Measurements from ENCODE around the gene ERN2. TPM values are rescaled to one million over a fixed set of nuclear protein-coding genes. Genes with fewer than 3 reads are reported as not detected.
A peak's percentile ranks its signal among the peaks of the same experiment; 100 is the strongest.

Gene ERN2
- total and polyA plus RNA-seq, 2 of the 4 experiments (the other 2 are of a cell fraction): 0.39 to 0.54 TPM

GRCh38 chr16:23667355-23667659, 45.7 kb downstream of the ERN2 start:
- dilution Hi-C loops (cut with HindIII; ENCODE audit: low sequenced_read_pairs, unreplicated experiment) (no loop called here), in situ Hi-C loops (cut with MboI; ENCODE audit: low sequenced_read_pairs) (no loop called here), intact Hi-C loops (cut with micrococcal nuclease) (loop anchor here (10.0 kb wide), 1 partner anchor 837 kb away; no protein-coding TSS in a partner anchor)
- no peak overlapping the region for H3K4me3 ChIP-seq (ENCODE audit: insufficient read depth, low read depth, low read length)
- H3K18ac ChIP-seq (ENCODE audit: low read depth, low read length): peak overlapping the region; percentile 72; the same call in 1 of the 2 replicates
- H3K23ac ChIP-seq (ENCODE audit: low read depth, low read length): no peak overlapping the region
- no TSS peak for BruUV-seq (replicated peaks)
- no peak overlapping the region for H3K56ac ChIP-seq (ENCODE audit: extremely low read depth, insufficient read depth, low read length)
- peak overlapping the region; percentile 85; the same call in 1 of the 2 replicates for H3K27ac ChIP-seq (ENCODE audit: insufficient read depth, low read length)
- H3K14ac ChIP-seq (replicated peaks; ENCODE audit: low read depth, low read length): no peak overlapping the region
- POLR2A ChIA-PET (ENCODE audit: unreplicated experiment): no interaction called here
- H2AK5ac ChIP-seq (ENCODE audit: low read depth, low read length): peak overlapping the region; percentile 21; the same call in 1 of the 2 replicates
- peak overlapping the region; percentile 80; the same call in 1 of the 2 replicates for H4K5ac ChIP-seq (ENCODE audit: low read depth, low read length)
- ATAC-seq (ENCODE audit: low read depth) (no peak), DNase-seq (no peak)
- no peak overlapping the region for H3K9ac ChIP-seq (ENCODE audit: low read depth, low read length)
- no peak overlapping the region for H4K8ac ChIP-seq (ENCODE audit: low read depth in 2 of 2, low read length in 2 of 2)
- peaks cover 31% of the 10 kb centered on the region for H3K9me1 ChIP-seq (ENCODE audit: insufficient read depth, low read length)
- H3K4me1 ChIP-seq (ENCODE audit: control insufficient read depth, insufficient read depth, low read length): peaks cover 29% of the 10 kb centered on the region
- H2BK5ac ChIP-seq (ENCODE audit: low read depth, low read length, poor library complexity, severe bottlenecking): no peak overlapping the region
- no peak overlapping the region for H4K91ac ChIP-seq (ENCODE audit: insufficient read depth, low read depth, low read length)
- H3K79me1 ChIP-seq (ENCODE audit: low read depth in 1 of 2, low read length in 2 of 2): peaks cover 22 to 46% of the 10 kb centered on the region in 2 experiments
- no peak overlapping the region for H3K4ac ChIP-seq (ENCODE audit: low read depth, low read length)
- no peak overlapping the region; the same call in 1 of the 2 replicates for H2BK20ac ChIP-seq (ENCODE audit: low read depth, low read length)
- no peak overlapping the region; the same call in 1 of the 2 replicates for H3K4me2 ChIP-seq (ENCODE audit: low read depth, low read length)
- CTCF ChIA-PET: no interaction called here
- peaks cover 17% of the 10 kb centered on the region; the same call in 1 of the 2 replicates for H4K20me1 ChIP-seq (ENCODE audit: insufficient read depth, low read length)
- H2AK9ac ChIP-seq (replicated peaks; ENCODE audit: low read depth, low read length, poor library complexity): no peak overlapping the region
- H2BK15ac ChIP-seq (ENCODE audit: low read depth, low read length): no peak overlapping the region
- no peak overlapping the region for H2BK120ac ChIP-seq (ENCODE audit: low read depth, low read length)
- no peaks in the 10 kb centered on the region for H3K27me3 ChIP-seq (ENCODE audit: control insufficient read depth, insufficient read depth, low read length)
- H3K36me3 ChIP-seq (ENCODE audit: control insufficient read depth, insufficient read depth, low read length): peaks cover 42% of the 10 kb centered on the region
- TF ChIP-seq CEBPB (IDR thresholded peaks at IDR 0.05; ENCODE audit: low read depth, low read length): no peak
- TF ChIP-seq CTCF (conservative IDR thresholded peaks at IDR 0.05; ENCODE audit: low read depth, low read length): no peak
- TF ChIP-seq BHLHE40 (IDR thresholded peaks at IDR 0.05; ENCODE audit: low read depth, low read length): no peak
- no peak for TF ChIP-seq NFE2L2 (IDR thresholded peaks at IDR 0.05; ENCODE audit: low read depth, low read length)
- no peak for TF ChIP-seq RCOR1 (IDR thresholded peaks at IDR 0.05; ENCODE audit: insufficient replicate concordance, low read length)
- TF ChIP-seq MXI1 (IDR thresholded peaks at IDR 0.05; ENCODE audit: borderline replicate concordance, low read depth, low read length): no peak
- no peak for TF ChIP-seq MAFK (IDR thresholded peaks at IDR 0.05; ENCODE audit: low read depth, low read length)
- no peak for TF ChIP-seq RFX5 (IDR thresholded peaks at IDR 0.05; ENCODE audit: low read depth, low read length)
- no peak for TF ChIP-seq MAZ (IDR thresholded peaks at IDR 0.05; ENCODE audit: borderline replicate concordance, low read depth, low read length)
- no peak overlapping the region for H2AFZ ChIP-seq (replicated peaks; ENCODE audit: low read length, poor library complexity)
- no CpG with 5 or more reads among the region's 6 CpGs for WGBS, 2 experiments (ENCODE audit: extremely low coverage in 2 of 2, insufficient read length in 1 of 2)
- no peaks in the 10 kb centered on the region for H3K9me3 ChIP-seq (ENCODE audit: control insufficient read depth, insufficient read depth, low read length)
